HG03354 (cell line): ENCODE data around the gene LRRC63.

Experiments
- ATAC-seq: cut with Tn5 transposase; IDR thresholded peaks from one replicate; pipeline ENCODE4 v1.9.1; 2021; ENCODE audit warnings: mild to moderate bottlenecking; ENCODE audit not compliant: unreplicated experiment, poor library complexity, severe bottlenecking

LRRC63 gene

GRCh38 chr13:46179969-46180763 is 31.6 kb upstream of the LRRC63 start:
- ATAC-seq: no peak

GRCh38 chr13:46181377-46181839 is 30.3 kb upstream of the LRRC63 start:
- no peak for ATAC-seq

- ATAC-seq: peak; percentile 76
These were observed 29.8 kb upstream of the LRRC63 start, which contains the start of gene LCP1 for GRCh38 chr13:46181840-46182490. Gene LCP1 (minus strand): TSS chr13:46182177. CDS start chr13:46159662, 22,515 bp downstream.

GRCh38 chr13:46182491-46182877 is 29.2 kb upstream of the LRRC63 start:
- ATAC-seq: peak; percentile 2

GRCh38 chr13:46183018-46183946 is 28.4 kb upstream of the LRRC63 start:
- no peak for ATAC-seq

DNA sequence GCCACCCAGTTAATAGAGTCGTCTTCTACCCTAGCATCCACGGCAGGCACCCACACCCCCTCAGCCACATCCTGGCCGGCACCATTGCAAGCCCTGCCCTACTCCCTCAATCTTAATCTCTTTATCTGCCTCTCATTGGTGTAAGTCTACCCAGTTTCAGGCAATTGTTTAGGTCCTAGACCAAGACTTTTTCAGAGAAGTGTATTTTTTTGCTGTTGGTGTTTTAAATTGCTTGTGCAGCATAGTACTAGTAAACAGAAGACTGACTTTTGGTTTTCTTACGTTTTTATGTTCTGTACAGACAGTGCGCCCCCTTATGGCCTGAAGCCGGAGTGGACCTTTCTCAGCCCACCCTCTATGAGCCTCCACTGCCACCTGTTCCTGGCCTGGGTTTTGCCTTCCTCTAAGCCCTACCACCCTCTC is 27.4 kb upstream of the LRRC63 start:
- peak; percentile 53 for ATAC-seq

GRCh38 chr13:46185634-46186033 is 26.1 kb upstream of the LRRC63 start:
- no peak for ATAC-seq

DNA sequence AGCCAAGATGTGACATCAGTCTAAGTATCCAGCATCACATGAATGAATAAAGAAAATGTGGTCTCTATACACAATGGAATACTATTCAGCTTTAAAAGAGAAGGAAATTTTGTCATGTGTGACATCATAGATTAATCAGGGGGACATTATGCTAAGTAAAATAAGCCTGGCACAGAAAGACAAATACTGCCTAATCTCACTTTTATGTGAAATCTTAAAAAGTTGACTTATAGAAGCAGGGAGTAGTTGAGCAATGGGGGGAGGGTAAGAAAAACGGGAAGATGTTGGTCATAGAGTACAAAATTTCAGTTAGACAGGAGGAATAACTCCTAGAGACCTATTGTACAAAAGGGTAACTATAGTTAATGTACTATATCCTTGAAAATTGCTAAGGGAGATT is 19.3 kb upstream of the LRRC63 start:
- ATAC-seq: no peak

DNA sequence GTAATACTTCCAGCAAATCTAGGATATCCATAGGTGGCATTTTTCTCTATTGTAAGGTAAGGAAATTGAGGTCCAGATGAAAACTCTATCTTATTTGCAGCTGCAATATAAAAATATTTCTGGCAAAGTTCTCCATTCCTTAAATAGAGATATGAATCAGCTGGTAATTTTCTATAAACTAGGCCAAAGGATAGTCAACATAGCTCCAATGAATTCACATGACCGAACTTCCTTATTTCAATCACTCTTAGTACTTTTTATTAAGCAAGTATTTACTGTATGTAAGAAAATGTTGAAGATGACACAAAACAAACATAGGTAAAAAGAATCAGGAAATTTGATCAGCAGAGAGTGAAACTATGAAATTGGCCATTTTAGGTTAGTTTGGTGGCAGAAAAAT is 16.7 kb upstream of the LRRC63 start:
- ATAC-seq: no peak

- ATAC-seq: no peak
These were observed 14.3 kb upstream of the LRRC63 start for GRCh38 chr13:46197299-46198048.

GRCh38 chr13:46198696-46199193 is 13.0 kb upstream of the LRRC63 start:
- ATAC-seq: no peak

DNA sequence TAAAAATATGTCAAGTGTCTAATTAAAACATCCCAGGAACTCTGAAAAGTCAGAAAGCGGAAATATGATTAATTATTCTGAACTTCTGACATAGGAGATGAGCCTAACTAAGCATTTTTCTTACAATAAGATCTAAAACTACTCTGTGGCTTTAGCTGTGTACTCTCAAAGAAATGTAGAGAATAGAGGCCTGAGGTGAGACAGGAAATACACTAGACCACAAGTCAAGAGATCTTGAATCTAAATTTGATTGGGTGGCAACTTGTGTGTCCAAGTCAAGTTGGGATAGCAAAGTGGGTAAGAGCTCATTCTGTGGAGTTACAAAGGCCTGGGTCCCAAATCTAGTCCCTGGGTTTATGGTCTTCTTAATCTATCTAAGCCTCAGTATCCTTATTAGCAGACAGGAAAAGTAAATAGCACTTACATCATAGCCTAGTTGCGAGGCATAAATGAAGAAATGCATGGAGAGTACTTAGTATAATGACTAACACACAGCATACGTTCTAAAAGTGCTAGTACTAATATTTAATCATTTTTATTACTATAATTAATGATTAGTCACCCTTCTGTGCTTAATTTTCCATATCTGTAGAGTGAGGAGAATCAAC is 9.4 kb upstream of the LRRC63 start:
- ATAC-seq: no peak

GRCh38 chr13:46202966-46203365 is 8.8 kb upstream of the LRRC63 start:
- ATAC-seq: no peak

- ATAC-seq: no peak
These were observed 5.6 kb upstream of the LRRC63 start for GRCh38 chr13:46206143-46206542.

- no peak for ATAC-seq
These were observed 3.9 kb upstream of the LRRC63 start for GRCh38 chr13:46207828-46208227.

DNA sequence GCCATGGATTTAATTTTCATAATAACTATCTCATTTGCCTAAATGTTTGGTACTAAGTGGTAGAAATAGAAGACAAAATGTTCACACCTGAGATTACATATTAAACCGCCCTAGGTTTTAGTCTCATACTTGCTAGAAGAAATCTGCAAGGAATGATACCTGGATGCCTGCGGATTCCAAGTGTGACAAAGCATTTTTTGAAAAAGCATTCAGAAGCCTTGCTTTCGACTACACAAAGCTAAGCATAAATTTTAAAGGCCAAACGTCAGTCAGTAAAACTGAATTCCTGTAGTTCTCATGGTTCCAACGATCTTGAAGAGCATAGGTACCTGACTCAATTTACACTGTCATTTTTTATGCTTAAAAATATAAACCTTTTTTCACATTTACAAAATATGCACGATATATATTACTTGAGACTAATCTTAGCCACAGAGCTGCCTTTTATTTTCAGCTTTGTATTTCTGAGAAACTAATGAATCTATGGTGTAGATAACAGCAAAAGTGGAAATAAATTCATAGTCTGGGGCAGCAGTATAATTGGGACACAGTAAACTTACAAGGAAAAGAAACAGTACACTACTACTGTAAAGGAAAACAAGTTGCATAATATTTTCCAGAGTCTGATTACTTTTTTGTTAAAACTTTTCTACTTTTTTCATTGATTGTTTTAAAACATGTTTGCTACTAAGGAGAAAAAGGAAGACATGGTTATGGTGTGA is 1.2 kb upstream of the LRRC63 start:
- ATAC-seq: no peak

DNA sequence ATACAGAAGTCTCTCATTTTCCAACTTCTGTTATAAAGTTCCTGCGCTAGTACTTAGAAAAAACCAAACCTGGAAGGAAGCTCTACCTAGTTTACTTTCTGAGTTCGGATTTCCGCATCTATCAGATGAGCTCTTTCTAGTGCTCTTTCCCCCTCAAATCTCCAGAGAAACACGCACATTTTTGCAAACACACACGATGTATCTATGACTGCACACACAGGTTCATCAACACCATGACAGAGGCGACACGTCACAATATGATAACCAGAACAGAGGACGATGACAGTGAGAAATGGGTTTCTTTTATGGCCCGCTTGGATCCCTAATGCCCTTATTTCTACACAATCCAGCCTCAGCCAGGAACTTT is 629 bp upstream of the LRRC63 start:
- ATAC-seq: peak; percentile 48

DNA sequence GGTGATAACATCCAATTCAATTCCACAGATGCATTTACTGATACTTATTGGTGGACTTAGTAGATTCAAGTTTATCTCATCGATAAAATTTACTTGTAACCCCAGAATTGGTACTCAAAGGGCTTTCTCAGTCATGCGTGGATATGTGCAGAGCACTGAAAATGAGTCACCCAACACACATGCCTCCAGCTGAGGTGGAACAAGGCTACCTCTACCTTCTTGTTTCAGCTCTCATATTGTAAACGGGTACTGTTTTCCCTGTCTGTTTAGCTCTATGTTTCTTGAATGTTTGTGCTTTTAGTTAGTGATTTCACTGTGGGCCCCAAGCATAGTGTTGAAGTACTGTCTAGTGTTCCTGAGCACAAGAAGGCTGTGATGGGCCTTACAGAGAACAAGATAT is 1.5 kb downstream of the LRRC63 start:
- ATAC-seq: no peak
